NCI-H128 (cell line): ENCODE results near the gene ADAP1.

ENCODE experiments used
- DNase-seq: peaks from one replicate; lab custom pipeline; 2025; ENCODE audit not compliant: unreplicated experiment; lab: John Stamatoyannopoulos, UW

The ADAP1 gene

DNA sequence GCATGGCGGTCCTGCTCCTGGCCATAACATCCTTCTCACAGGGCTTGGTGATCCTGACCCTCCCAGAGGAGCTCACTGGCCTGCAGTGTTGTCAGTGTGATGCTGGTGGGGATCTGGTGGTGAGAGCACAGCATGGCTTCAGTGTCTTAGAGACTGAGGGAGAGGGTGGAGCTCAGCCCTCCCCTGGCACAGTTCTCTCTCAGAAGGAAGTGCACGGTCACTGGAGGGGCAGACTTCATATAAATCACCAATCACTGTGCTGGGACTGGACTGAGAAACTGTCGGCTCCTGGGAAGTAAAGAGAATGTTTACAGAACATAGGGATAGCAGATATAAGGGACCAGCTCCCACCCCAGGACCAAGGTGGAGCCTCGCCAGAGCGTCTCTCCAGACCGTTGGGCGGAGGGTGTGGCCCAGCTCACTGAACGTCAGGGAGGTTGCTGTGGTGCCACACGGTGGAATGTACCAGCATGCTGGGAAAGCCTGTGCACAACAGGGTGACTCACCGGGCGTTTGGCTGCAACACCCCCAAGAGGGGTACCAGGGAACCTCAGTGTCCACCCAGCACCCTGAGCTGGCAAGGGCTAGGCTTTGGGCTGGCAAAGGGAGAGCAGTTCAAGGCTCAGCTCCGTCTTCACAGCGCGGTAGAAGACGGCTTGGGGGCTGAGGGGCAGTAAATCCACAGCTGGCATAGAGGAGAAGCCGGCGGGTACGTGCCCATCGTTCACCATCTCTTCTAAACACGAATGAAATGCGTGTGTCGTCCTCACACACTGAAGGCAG lies 86.9 kb downstream of the ADAP1 start:
- no peak for DNase-seq

DNA sequence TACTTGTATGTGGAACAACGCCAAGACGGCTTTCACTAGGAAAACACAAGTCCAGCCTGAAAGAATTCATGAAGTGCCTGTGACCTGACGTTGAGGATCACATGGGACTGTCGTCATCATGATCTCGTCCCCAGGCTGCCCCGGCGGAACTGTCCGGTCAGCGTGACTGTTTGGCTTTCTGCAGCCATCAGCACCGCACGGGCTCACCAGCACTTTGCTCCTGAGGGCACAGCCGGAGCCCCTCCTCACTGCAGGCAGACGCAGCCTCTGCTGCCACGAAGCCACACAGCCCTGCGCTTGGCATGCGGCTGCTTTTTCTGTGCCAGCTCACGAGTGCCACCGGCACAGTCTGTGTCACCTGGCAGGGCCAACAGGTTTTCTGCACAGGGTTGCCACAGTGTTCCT lies 87.5 kb downstream of the ADAP1 start:
- DNase-seq, result no peak

DNA sequence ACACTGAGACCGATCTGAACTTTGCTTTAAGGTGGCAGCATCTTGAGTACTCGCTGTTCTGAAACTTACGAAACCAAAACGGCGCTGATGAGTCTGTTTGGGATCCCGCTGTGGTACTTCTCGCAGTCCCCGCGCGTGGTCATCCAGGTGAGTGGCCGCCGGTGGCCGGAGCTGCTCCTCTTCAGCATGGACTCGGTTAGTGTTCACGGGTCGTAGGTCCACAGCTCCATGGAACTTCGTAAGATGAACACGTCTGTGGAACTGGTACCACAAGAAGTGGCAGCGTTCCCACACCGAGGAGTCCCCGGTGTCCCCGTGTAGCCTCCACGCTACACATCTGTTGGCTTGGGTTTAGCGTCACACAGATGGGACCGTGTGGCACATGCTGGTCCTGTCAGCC lies 88.6 kb downstream of the ADAP1 start:
- no peak for DNase-seq

DNA sequence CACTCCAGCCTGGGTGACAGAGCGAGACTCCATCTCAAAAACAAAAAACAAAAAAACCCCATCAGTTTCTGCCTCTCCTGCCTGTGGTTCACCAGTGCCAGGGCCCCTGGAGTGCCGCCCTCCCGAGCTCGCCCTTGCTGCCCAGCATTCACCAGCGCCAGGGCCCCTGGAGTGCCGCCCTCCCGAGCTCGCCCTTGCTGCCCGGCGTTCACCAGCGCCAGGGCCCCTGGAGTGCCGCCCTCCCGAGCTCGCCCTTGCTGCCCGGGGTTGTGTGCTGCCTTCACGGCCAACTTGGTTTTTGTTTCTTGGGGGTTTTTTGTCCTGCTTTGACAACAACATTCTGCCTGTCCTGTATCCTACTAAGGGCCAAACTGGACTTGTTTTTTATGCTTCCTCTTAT lies 91.4 kb downstream of the ADAP1 start:
- no peak for DNase-seq

DNA sequence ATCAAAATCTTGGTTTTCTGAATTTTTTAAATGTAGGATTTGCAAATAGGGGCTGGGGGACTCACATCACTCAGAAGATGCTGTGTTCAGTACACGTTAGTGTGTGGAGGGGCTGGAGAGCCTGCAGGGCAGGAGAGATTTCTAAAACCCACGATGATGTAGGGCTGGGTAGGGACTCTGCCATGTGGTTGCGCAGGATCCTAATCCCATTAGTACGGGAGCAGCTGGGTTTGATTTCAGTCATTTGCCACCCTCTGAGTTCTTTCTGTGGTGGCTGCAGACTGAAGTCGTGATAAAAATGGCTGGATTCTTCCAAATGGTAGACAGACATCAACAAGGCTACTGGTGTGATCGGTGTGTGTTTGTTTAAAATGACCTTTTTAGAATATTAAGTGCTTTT lies 92.3 kb downstream of the ADAP1 start:
- no peak for DNase-seq

DNA sequence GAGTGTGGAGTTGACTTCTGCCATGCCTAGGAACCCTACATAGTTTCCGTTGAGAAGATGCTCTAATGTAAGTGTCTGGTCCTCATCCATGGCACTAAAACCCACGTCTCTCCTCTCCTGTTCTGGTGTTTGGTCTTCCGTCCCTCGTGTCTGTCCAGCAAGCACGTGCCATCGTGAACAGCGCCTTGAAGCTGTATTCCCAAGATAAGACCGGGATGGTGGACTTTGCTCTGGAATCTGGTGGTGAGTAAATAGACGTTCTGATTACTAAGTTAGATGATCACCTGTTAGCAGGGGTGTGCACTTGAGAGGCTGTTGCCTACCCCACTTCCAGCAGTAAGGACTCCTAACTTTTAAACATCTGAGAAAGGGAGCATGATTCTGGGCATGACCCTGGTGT lies 93.3 kb downstream of the ADAP1 start:
- no peak for DNase-seq

DNA sequence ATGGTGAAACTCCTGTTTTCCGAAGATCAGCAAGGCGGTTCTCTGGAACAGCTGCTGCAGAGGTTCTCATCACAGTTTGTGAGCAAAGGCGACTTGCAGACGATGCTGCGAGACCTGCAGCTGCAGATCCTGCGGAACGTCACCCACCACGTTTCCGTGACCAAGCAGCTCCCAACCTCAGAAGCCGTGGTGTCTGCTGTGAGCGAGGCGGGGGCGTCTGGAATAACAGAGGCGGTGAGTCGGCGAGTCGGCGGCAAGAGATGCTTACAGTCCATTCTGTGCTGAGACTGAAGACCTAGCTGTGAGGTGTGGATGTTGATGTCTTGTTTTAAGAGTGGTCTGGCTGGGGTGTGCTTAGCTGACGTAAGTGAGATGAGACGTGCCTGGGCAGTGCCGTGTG lies 94.3 kb downstream of the ADAP1 start:
- no peak for DNase-seq

DNA sequence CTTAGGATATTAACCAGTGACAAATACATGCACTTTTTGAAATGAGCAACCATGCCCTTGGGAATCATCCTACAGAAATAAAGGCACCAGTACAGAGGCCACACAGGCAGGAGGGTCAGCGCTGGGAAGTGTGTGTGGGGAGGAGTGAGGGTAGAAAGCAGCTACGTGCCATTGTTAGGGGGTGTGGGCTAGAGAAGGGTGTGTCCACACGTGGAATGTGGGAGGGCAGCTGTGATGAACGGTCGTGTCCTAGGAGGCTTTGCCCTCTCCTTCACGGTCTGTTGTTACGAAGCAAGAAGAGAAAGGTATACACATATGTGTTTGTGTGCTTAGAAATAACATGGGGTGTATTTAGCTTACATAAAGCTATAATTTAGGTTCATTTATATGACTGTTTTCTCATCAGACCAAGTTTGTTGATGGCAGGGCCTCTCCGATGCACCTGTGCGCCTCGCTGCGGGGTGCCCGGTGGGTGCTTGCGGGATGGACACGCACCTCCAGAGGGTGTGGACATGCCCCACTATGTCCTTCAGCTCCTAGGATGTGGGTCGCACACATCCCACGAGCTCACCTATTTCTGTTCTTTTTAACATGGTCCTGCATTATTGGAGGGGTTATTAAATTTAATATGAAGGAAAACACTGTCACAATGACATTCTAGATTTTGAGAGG lies 95.0 kb downstream of the ADAP1 start:
- no peak for DNase-seq

DNA sequence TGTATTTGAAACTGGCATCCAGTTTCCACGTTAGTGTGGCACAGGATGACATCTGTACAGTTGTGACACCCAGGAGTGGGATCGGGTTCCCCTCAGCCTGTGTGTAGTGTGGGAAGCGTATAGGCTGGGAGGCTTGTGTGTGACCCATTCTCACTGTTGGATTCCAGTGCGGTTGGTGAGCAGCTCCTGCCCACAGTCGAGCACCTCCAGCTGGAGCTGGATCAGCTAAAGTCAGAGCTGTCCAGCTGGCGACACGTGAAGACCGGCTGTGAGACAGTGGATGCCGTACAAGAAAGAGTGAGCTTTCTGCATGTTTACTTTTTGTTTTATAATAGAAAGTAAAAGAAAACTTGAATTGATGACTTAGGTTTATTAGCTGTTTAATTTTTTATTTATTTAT lies 96.8 kb downstream of the ADAP1 start:
- DNase-seq, result no peak

DNA sequence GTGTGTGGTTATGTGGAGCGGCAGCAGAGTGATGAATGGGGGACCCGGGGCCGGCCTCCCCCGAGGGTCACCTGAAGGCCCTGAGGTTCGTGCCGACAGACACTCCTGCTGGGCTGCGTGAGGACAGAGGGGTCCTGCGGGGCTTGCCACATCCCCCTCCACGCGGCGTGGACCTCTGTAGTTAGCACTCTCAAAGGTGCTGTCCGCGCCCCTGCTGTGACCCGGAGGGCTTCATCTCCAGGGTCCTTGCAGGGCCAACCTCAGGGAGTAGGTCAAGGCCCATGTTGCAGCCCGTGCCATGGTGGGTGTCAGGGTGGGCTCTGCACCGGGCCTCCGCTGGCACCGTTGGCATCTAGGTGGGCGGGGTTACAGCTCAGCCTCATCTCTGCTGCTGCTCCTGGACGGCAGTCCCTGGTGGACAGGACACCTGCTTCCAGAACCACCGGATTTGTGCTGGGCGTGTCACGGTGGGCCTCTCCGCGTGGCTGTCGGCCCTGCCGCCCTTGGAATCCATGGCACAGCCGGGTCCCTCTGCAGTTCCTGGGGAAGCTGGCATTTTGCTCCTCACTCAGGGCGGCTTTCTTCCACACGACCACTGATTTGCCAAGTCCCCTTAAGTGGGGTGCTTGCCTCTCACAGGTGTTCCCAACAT lies 97.9 kb downstream of the ADAP1 start:
- DNase-seq, result no peak

DNA sequence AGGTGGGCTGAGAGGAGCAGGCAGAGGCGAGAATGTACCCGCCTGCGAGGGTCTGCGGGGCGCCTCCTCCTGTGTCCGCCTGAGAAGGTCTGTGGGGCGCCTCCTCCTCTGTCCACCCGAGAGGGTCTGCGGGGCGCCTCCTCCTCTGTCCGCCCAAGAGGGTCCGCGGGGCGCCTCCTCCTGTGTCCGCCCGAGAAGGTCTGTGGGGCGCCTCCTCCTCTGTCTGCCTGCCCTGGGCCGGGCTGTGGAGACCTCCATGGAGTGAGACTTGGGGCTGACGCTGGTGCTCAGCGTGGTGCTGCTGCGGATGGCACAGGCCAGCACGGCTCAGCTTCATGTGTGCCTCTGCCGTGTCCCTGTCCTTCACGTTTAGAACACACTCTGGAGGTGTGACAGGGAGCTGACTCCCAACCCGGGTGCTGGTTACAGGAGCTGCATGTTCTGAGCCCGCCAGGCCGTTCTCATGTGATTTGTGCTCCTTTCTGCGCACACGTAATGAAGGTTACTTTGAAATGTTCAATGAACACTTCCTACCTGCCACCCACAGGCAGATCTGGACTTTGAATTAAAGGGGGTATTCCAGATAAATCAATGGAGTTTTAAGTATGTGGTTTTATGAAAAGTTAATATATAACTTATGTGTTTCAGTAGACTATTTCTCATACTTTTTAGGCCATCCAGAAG lies 98.7 kb downstream of the ADAP1 start:
- DNase-seq, result no peak

DNA sequence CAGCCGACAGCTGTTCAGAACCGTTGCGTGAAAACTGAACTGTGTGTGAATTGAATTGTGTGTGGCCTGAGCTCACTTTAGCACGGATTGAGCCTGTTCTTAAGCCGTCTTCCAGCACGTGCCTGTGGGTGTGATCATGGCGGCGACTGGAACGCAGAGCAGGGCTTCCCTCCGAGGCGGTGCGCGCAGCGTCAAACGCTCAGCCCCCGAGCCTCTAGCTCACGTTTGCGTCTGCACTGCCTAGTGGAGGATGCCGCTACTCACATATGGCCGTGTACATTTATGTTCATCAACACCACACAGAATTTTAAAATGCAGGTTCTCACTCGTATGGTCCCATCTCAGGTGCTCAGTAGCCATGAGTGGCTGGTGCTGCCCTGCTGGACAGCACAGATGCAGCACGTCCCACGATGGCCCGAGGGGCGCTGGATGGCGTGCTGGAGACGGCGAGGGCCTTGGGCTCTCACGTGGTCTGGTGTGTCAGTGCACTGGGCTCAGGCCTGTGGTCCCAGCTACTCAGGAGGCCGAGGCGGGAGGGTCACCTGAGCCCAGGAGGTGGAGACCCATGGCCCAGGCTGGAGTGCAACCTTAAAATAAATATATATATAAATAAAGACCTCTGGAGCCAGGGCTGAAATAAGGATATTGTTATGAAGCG lies 100.2 kb downstream of the ADAP1 start:
- no peak for DNase-seq

DNA sequence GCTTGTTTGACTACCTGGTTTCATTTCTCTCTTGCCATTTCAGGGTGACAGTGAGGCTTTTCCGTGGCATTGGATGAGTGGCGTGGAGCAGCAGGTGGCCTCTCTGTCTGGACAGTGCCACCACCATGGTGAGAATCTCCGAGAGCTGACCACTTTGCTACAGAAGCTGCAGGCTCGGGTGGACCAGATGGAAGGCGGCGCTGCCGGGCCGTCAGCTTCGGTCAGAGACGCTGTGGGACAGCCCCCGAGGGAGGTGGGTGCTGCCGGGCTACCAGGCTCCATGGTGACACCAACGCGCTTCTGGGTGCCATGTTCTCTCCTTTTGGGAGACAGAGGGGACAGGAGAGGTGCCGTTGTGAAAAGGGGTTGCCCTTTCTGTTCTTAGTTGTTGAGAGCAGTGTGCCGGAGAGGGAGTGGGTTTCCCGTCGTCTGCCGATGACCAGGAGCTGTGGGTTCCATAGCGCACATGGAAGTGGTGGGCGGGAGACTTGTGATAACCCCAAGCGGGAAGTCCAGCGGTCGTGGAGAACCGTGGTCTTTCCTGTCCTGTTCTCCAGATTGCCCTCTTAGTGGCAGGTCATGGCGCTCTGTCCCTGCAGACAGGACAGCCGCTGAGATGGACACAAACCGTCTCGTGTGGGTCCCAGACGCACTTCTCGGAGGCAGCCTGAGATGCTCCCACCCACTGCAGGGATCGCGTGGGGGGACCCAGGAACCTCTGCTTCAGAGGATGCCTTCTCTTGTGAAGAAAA lies 100.9 kb downstream of the ADAP1 start:
- DNase-seq, result no peak

DNA sequence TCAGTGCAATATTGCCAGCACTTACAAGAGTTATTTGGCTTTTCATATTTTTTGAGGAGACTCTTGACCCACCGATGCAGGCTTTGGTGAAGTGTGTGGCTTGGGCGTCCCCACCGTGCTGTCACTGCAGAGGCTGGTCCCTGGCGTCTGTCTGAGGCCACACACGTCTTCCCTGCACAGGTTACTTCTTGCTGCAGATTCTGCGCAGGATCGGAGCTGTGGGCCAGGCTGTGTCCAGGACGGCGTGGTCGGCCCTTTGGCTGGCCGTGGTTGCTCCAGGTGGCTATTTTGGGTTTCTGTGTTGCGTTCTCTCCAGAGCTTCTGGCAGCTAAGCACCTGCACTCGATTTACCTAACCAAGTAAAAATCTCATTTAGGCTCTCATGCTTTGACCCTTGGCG lies 103.3 kb downstream of the ADAP1 start:
- no peak for DNase-seq

DNA sequence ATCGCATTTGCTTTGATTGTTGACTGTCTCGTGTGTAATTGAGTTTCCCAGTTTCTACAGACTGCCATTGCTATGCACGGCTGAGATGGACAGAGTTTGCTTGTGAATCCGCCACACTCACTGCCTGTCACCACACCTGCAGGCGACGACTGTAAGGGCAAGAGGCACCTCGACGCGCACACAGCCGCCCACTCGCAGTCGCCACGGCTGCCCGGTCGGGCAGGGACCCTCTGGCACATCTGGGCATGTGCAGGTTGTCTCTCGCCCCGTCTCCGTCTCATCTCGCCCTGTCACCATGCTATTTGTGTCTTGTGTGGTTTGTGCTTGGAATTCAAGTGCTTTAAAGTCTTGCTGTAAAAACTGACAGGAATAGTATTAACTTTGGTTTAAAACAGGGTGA lies 104.7 kb downstream of the ADAP1 start:
- DNase-seq, result no peak

DNA sequence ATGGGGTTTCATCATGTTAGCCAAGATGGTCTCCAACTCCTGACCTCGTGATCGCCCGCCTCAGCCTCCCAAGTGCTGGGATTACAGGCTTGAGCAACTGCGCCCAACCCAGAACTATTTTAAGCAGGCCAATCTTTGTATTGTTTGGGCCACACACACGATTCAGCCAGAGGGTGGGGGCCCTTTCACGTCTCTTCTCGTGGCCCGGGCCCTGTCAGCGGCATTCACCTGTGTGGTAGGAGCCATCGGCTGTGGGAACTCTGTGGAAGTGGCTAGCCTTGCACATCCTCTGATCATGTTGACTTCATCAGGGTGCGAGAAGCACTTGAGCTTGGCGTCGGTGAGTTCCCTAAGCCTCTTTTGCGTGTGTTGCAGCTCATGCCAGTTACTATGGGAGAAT lies 105.3 kb downstream of the ADAP1 start:
- DNase-seq, result no peak
